HG03469 (cell line): ENCODE results near the gene ZNF277.

Experiments
- ATAC-seq: cut with Tn5 transposase; IDR thresholded peaks from one replicate; pipeline ENCODE4 v1.9.1; 2021; ENCODE audit warnings: mild to moderate bottlenecking, moderate library complexity, moderate number of reproducible peaks; ENCODE audit not compliant: unreplicated experiment

Gene ZNF277

DNA sequence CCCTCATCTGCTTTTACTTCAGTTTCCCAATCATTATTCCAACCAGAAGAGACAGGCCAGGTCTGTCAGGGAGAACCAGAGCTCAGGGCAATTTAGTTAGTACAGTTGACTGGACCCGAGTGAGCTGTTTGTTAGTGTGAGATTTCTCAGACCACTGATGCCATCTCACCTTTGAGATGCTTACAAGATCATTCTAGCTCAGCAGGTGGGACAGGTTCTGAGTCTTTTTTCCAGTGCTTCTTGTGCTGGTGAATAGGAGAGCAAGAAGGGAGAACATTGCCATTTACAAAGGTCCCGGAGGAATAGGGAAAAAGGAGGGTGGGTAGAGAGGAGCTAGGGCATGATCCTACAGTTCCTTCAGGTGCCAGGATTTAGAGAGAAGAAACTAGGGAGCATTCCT is 131.4 kb downstream of the ZNF277 start:
- no peak for ATAC-seq

DNA sequence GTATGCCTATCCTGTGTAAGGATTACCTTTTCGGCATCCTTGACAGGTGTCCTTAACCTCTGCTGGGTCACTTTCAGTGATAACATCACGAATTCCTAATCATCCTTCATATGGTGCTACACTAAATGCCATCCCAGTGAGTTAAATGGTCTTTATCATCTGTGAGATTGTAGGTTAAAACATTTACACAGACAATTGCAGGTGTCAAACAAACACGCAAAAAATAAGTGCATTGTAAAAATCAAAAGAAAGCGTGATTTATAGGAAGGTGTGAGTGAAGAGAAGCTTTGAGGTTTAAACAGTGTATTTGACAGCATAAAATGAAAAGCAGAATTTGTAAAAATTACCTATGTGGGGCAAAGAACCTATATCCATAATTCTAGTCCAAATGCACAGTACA is 132.3 kb downstream of the ZNF277 start:
- no peak for ATAC-seq

DNA sequence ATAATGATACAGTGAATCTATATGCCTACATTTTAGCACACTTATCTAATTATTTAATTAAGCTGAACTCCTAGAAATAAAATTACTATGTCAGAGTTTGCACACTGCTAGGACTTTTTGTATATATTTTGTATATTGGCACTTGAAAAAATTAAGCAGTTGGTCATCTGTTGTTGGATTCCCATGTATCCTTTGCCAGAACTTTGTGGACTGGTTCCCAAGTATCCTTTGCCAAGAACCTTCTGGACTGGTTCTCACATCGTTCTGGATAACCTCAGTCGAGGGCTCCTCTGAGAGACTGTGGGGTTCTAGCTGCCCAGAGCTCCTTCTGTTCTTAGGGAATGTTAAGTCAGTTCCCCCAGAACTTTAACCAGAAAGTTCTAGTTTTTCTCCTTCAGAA is 135.0 kb downstream of the ZNF277 start:
- no peak for ATAC-seq

DNA sequence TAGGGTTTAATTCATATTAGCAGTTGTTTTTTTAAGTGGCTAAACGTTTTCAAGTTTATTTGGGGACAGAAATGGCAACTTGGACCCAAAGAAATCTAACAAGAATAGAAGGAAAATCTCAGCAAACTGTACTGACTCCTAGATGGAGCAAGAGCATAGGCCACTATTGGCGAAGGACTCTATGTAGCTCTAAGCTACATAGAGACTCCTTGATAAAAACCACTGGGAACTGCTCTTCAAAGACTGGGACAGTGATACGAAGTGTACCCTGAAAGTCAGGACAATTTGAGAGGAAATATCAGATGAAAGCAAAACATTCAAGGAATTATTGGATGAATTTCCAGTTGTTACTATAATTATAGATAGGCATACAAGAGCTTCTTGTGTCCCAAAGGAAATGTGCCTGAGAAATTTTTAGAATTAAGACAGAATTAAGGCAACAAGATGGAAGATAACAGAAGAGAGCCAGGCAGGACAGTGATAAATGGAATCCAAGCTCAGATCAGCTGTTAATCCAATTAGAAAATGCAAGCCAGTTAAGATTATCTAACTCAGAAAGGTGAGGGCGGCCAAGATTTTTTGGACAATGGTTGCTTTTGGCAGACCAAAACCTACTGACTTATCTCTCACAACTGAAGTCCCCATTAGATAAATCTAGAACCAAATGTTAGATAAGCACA is 140.0 kb downstream of the ZNF277 start:
- no peak for ATAC-seq

DNA sequence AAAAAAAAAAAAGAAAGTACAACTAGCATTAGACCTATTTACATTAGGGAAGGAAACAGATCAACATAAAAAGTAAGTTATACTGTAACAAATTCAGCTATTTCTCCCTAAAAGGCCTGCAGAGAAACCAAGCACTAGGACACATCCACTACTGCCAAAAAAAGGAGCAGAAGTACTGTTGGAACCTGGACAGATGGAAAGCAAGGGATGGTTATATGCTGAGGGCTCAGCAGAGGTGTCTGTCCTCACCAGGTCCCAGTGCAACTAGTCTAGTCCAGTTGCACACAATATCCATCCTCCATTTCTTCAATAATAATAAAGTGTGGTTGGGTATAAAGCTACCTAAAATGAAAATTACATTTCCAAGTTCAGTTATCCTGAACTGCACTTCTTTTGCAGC is 140.6 kb downstream of the ZNF277 start:
- ATAC-seq: no peak

DNA sequence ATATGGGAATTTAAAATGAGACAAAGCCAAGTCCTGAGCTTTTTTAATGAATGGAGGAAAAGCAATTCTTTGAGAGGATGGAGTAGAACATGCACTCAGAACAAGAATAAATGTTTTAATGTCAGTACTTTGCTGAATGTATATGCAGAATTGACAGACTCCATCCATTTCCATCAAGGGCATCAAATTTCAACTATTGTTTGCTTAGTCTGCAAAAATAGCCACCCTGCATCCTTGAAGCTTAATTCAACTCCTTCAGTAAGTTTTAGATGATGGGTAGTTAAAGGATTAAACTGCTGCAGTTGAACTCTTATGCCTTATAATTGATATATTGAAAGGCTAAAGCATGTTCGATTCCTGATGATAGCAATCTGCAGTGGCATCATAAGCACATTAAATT is 144.1 kb downstream of the ZNF277 start:
- ATAC-seq: no peak

DNA sequence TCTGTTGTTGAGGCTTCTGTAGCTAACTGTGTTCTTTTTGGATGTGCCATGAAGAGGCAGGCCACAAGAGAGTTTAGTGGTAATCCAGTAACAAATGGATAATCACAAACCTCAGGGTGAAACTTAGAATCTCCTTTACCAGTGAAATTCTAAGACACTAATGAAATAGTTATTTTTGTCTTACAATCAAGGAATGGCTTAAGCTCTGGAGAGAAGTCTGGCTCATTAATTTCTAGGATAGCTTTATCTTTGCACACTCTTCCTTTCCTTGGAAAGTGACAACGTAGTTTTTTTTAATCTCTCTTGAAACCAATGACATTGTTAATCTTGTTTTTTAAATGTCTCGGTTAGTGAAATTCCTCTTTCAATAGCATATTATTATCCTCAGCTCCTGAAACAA is 150.1 kb downstream of the ZNF277 start:
- ATAC-seq: no peak

DNA sequence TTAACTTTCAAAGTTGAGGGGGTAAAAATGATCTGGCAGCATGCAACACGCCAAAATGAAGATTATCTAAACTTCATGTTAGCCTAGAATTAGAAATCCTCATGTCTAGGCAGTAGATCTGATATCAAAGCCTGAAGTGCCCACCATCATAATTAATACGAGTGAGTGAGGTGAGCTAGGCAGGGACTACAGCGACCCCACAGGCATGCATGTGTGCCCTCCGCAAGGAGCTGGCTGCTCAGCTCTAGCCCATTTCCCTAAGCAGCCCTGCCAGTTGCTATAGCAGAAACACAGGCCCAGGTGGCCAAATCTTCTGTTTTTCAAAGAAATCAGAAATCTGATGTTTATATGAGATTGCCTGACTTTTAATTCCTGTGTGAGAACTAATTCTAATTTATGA is 150.6 kb downstream of the ZNF277 start:
- no peak for ATAC-seq

DNA sequence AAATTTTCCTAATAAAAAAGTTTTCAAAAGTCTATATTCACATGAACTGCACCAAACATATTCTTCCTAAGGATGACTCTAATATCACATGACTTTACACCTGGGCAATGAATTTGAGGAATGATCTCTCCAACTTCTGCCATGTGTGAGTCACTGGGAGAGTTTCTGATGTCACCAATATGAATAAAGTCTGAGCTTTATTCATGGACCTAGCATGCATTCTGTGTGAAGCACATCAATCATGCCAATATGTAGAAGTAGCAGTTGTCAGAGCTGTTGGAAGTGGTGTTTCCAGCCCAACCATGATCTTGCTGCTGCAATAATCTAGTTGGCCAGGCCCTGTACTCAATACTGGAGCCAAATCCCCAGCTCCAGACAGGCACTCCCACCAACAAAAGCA is 152.0 kb downstream of the ZNF277 start:
- no peak for ATAC-seq

DNA sequence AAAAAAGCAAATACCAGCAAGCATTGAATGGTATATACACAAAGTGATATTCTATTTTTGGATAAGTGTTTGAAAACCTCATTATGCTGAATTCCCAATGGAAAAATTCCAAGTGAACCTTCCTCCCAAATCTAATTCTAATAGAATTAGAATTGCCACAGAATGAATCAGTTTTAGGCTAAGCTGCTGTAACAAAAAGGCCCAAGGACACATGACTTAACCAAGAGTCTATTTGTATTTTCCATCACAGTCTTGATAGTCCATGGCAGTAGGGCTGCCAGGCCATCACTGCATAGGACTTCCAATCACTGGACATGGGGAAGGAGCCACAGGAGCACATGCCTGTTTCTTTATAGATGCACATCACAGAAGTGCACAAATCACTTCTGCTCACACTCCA is 152.6 kb downstream of the ZNF277 start:
- ATAC-seq: no peak

DNA sequence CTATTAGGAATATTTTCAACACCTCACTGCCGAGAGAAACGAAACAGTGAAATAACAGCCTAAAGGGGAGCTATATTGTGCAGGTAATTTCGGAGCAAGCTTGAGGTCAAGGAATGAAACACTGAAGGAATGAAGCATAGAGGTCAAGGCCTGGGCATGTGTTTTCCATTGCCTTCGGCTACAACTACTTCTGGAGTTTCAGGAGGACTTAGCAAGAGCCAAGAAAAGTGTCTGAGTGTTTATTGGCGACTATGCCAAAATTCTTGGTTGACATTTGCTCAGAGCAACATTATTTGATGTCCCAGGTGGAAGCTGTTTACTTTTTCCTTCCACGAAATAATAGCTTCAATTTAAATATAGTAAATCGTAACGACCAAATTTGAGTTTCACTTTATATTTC is 154.2 kb downstream of the ZNF277 start:
- no peak for ATAC-seq

DNA sequence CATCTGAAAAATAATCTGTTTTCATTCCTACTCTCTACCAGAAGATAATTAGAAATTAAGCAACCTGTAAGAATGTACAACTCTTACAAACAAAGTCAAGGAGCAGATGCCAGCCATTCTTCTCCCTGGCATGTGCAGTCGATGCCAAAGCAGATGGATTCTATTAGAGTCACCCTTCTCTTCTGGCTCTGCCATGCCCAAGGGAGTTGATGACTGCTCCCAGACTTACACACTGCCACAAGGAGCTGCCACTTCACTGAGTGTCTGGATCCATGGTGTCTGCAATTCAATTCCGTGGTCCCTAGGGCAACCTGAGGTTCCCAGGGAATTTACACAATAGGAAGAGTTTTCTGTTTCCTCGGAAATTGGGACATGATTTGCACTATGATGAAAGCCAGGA is 154.7 kb downstream of the ZNF277 start:
- ATAC-seq: no peak

DNA sequence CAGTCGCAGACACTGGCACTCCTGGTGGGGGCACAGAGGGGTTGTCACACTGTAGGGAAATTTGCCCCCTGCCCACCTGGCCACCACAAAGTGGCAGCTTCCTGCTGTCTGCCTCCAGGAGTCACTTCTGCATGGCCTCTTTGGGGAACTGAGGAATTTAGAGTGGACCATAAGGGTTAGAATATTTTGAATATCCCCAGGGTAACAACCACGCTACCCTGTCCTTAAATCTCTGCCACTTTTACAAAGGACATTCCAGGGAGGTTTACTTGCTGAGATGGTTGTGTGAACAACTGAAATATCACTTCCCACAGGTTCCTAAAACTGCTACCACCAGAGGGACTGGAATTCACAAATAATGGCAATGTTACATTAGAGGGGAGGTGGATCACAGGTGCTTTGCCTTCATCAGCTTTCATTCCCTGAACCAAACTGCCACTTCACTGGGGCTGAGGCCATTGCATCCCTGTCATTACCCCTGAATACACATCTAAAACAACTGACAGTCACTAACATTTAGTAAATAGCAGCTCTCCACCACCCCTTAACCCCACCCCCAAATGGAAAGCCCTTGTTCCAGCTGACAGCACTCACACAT is 155.7 kb downstream of the ZNF277 start:
- no peak for ATAC-seq

DNA sequence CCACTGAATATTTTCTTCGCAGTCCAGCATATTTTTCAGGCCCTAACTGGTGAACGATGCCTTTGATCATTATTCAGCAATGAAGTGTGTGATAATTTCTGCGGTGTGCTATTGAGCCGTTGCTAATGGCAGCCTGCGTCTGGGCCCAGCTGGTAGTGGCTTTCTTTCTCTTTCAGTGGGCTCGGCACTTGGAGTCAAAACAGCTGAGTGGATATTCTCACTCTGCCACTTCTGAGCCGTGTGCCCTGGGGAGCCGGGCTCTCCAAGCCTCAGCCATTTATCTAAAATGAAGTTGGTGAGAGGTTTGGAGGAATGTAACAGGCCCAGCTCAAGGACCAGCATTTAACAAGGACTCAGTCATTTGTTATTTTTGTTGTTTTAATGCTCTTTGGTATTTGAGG is 156.2 kb downstream of the ZNF277 start:
- ATAC-seq: no peak

DNA sequence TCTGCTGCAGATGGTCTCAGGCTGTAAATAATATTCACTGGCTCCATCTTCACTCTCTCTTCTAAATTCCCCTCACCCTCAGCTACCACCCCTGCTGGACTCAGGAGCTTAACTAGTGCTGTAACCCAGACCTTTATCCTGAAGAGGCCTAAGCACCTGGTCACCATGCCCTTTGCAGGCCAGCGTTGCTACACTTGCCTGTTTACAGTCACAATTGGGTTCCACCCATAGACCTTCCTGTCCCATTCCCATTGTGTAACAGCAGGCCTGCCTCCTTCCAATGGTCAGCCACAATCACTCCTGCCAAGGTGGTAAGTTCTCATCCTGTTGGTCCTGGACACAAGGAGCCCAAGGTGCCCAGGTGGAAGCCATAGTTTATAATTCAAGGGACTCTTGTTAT is 157.9 kb downstream of the ZNF277 start:
- no peak for ATAC-seq

DNA sequence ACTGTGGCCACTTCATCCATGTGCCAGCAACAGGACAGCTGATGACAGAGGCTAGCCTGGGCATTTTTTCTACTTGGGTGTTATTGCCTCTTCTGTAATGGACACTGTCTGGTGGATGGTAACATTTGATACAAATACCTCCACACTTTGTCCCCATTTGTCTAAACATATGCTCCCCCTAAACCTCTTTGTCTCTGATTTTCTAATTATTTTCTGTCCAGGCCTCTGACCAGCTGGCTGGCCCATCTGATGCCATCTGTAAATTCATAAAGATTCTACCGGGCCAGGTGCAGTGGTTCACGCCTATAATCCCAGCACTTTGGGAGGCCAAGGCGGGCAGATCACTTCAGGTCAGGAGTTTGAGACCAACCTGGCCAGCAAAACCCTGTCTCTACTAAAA is 159.1 kb downstream of the ZNF277 start:
- no peak for ATAC-seq

DNA sequence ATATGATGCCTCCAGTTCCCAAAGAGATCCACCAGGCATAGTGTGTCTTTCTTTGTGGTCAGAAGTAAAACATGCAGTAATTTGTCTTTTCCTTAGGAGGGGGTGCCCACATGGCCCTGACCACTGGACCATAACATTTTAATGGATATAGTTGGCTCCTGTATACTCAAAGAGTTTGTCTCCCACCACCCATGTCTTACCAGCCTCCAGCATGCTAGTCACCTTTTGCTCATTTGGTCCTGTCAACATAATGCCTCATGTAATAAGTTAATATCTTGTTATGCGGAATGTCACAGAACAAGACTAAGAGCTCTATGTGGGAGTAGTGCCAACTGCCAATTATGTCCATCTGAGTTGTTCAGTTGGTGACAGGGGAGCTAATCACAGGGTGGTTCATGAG is 160.4 kb downstream of the ZNF277 start:
- ATAC-seq: no peak

DNA sequence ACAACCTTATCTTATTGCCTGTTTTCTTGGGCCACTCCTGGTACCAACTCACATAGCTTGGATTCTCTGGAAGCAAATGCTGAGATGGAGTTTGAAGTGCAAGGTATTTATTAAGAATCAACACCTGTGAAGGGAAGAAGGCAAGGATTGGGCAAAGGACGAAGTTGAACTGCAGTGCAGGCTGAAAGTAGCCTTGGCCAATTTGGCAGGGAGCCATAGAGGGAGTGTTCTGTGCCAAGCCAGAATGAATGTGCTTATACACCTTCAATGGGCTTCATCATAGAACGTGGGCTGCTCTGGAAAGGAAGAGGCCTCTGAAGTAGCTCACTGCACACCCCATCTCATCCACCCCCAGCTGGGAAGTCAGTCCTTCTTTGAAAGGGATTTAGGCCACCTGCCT is 163.9 kb downstream of the ZNF277 start:
- ATAC-seq: no peak

DNA sequence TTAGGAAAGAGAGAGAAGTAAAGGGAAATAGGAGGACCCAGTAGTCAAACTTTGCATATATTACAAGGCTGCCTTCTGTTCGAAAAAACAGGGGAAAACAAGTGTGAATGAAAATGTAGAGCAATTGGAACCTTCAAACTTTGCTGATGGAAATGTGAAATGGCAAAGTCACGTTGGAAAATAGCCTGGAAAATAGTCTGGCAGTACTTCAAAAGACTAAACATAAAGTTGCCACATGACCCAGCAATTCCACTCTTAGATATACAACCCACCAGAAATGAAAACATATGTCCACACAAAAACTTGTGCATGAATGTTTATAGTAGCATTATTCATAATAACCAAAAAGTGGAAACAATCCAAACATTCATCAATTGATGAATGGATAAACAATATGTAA is 165.2 kb downstream of the ZNF277 start:
- no peak for ATAC-seq

DNA sequence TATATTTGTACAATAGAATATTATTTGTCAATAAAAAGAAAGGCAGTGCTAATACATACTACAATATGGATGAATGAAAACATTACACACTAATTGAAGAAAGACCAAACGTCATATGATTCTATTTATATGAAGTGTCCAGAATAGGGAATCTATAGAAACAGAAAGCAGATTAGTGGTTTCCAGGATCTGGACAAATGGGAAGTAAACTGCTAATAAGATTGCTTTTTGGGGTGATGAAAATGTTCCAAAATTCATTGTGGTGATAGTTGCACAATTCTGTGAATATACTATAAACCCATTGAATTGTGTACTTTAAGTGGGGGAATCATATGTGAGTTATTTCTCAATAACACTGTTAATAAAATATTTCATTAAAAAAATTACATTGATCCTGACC is 165.6 kb downstream of the ZNF277 start:
- ATAC-seq: no peak

DNA sequence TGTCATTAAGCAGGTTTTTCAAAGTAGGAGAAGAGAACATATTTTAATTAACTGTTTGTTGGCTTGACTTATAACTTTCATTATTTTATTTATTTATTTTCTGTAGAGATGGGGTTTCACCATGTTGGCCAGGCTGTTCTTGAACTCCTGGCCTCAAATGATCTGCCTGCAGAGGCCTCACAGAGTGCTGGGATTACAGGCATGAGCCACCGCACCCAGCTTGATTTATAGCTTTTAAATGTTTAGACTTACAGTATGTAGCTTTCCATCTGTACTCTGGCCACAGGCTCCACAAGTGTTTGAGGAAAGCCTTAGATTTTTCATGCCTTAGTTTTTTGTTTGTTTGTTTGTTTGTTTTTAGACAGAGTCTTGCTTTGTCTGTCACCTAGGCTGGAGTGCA is 171.1 kb downstream of the ZNF277 start:
- ATAC-seq: no peak

DNA sequence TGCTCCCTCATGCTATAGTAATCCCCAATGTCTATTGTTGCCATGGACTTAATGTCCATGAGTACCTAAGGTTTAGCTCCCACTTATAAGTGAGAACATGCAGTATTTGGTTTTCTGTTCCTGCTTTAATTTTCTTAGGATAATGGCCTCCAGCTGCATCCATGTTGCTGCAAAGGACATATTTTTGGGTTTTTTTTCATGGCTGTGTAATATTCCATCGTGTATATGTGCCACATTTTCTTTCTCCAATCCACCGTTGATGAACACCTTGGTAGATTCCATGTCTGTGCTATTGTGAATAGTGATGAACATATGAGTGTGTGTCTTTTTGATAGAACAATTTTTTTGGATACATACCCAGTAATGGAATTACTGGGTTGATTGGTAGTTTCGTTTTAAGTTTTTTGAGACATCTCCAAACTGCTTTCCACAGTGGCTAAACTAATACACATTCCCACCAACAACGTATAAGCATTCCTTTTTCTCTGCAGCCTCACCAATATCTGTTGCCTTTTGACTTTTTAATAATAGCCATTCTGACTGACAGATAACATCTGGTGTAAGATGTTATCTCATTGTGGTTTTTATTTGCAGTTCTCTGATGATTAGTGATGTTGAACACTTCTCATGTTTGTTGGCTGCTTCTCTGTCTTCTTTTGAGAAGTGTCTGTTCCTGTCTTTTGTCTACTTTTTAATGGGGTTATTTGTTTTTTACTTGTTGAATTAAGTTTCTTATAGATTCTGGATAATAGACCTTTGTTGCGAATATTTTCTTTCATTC is 175.0 kb downstream of the ZNF277 start:
- ATAC-seq: no peak
